Uterus (tissue), 2 donors: ENCODE results near the gene HIP1.

ENCODE experiments used
- POLR2A ChIP-seq, 2 donors: fragments of 450-650 bp; IDR thresholded peaks; one replicate each; pipeline ENCODE4 v1.6.1; 2016; ENCODE audit warnings: antibody characterized with exemption in 2 of 2, mild to moderate bottlenecking in 1 of 2, moderate library complexity in 1 of 2
- TF ChIP-seq, protein P1 (sequence below), 4 experiments: fragments of 200-600 bp in 2 of 4; fragments of 450-650 bp in 2 of 4; sonication (generic) in 2 of 4; IDR thresholded peaks; one replicate each; pipeline ENCODE4 v1.5.1; 2016 to 2019; ENCODE audit warnings: antibody characterized with exemption in 4 of 4, mild to moderate bottlenecking in 2 of 4, moderate library complexity in 1 of 4

DNA sequence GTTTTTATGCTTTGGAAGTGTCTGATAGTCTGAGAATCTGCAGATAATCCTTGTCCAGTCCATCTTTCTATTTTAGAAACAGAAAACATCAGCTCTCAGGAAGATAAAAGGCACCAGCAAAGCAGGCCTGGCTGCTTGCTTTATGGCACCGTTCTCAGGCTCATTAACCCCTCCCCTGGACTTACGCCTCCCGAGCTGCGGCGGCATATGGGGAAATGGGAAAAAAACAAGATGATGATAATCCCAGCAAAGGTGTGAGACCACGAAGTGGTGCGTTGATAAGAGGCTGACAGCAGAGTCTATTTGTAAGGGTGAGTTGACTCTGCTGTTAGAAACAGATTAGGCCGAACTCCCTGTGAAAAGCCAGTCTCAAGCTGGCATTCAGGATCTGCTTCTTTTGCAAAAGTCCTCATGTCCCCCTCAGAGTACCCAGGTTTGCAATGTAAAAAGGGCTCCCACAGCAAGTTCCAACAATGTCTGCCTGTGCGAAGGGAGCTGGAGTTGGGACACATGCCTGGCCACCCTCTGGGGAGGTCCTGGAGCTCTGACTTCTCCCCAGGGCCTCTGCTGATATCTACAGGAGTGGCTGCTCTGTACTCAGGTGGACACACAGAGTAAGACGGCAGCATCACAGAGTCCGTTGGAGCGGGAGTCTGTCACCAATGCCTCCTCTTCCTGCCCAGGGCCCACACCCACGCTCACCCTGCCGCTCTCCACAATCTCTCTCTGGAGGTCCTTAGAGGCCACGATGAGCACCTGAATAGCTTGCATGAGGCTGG lies 192.3 kb downstream of the HIP1 start:
- TF ChIP-seq, protein P1, sequence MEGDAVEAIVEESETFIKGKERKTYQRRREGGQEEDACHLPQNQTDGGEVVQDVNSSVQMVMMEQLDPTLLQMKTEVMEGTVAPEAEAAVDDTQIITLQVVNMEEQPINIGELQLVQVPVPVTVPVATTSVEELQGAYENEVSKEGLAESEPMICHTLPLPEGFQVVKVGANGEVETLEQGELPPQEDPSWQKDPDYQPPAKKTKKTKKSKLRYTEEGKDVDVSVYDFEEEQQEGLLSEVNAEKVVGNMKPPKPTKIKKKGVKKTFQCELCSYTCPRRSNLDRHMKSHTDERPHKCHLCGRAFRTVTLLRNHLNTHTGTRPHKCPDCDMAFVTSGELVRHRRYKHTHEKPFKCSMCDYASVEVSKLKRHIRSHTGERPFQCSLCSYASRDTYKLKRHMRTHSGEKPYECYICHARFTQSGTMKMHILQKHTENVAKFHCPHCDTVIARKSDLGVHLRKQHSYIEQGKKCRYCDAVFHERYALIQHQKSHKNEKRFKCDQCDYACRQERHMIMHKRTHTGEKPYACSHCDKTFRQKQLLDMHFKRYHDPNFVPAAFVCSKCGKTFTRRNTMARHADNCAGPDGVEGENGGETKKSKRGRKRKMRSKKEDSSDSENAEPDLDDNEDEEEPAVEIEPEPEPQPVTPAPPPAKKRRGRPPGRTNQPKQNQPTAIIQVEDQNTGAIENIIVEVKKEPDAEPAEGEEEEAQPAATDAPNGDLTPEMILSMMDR (IDR thresholded peaks at IDR 0.05): no peak
- TF ChIP-seq POLR2A (IDR thresholded peaks at IDR 0.05): no peak
